Panc1 (cell line): ENCODE results near the gene HACD3. TPM values are rescaled to one million over a fixed set of nuclear protein-coding genes. Genes with fewer than 3 reads are reported as not detected.

ENCODE experiments used
- ATAC-seq: fragments of 200-7000 bp; cut with Tn5 transposase; 2 replicates; pipeline ENCODE4 v1.9.1; 2020; ENCODE audit warnings: mild to moderate bottlenecking, moderate library complexity
- BruUV-seq: library from RNA; stranded (reverse); fragments of 400-500 nt; replicated peaks from 2 replicates; lab custom pipeline; 2021; lab: Mats Ljungman, UMichigan
- CTCF ChIA-PET: fragments of 300-600 bp; sonication (Branson Sonifier 250); formaldehyde crosslinking; loops from one replicate; lab custom pipeline; 2022; ENCODE audit warnings: antibody characterized with exemption; lab: Charles Lee
- POLR2A ChIA-PET: fragments of 300-600 bp; sonication (Branson Sonifier 250); formaldehyde crosslinking; loops from one replicate; lab custom pipeline; 2022; ENCODE audit warnings: antibody characterized with exemption; lab: Charles Lee
- DNase-seq: peaks from one replicate; pipeline ENCODE4 v3.0.0-alpha.2; 2010; ENCODE audit warnings: low read depth, low spot score
- H3K27ac ChIP-seq: 2 replicates; pipeline ENCODE4 v1.5.1; 2011; ENCODE audit warnings: mild to moderate bottlenecking, low read length, inconsistent platforms
- H3K27me3 ChIP-seq: fragments of 200-500 bp; sonication (Bioruptor generic); 2 replicates; pipeline ENCODE4 v1.6.0; 2014; ENCODE audit warnings: low read length, inconsistent platforms; ENCODE audit not compliant: control insufficient read depth, insufficient read depth
- H3K36me3 ChIP-seq: fragments of 200-500 bp; sonication (Bioruptor generic); 2 replicates; pipeline ENCODE4 v1.5.1; 2014; ENCODE audit warnings: inconsistent platforms, mild to moderate bottlenecking, low read length, moderate library complexity; ENCODE audit not compliant: control insufficient read depth, insufficient read depth
- H3K4me1 ChIP-seq: 2 replicates; pipeline ENCODE4 v1.5.1; 2011; ENCODE audit warnings: inconsistent platforms, mild to moderate bottlenecking, low read length, moderate library complexity; ENCODE audit not compliant: control insufficient read depth, insufficient read depth
- H3K4me3 ChIP-seq, 2 experiments: 2 replicates each; pipeline ENCODE4 v1.5.1; 2011 to 2012; ENCODE audit warnings: low read depth in 2 of 2, low read length in 2 of 2, mild to moderate bottlenecking in 2 of 2, inconsistent platforms in 1 of 2, moderate library complexity in 1 of 2
- H3K9me3 ChIP-seq: fragments of 200-500 bp; sonication (Bioruptor generic); 2 replicates; pipeline ENCODE4 v1.5.1; 2014; ENCODE audit warnings: low read depth, mild to moderate bottlenecking, inconsistent platforms, low read length, moderate library complexity; ENCODE audit not compliant: control insufficient read depth, insufficient read depth
- POLR2AphosphoS5 ChIP-seq: IDR thresholded peaks from 2 replicates; pipeline ENCODE4 v1.6.1; 2012; ENCODE audit warnings: mild to moderate bottlenecking, low read depth, low read length, moderate library complexity
- SIN3A ChIP-seq: IDR thresholded peaks from 2 replicates; pipeline ENCODE4 v1.6.1; 2012; ENCODE audit warnings: low read depth, mild to moderate bottlenecking, low read length, moderate library complexity, borderline replicate concordance; ENCODE audit not compliant: insufficient read depth
- TCF7L2 ChIP-seq: IDR thresholded peaks from 2 replicates; pipeline ENCODE4 v1.6.1; 2011; ENCODE audit warnings: mild to moderate bottlenecking, low read depth, low read length, inconsistent platforms
- in situ Hi-C: cut with HindIII; loops from 2 replicates; pipeline ENCODE4 v1.10.0; 2016; ENCODE audit warnings: low sequenced_read_pairs, low pct_unique_long_range_greater_than_20kb
- intact Hi-C: fragments of 100-400 bp; cut with micrococcal nuclease; formaldehyde crosslinking; loops from one replicate; pipeline ENCODE4 v1.10.0; 2022; ENCODE audit not compliant: unreplicated experiment
- total RNA-seq: library from RNA; stranded (reverse); gene quantifications from one replicate; pipeline ENCODE4 v1.2.1, GENCODE V29; 2021; ENCODE audit not compliant: unreplicated experiment
- TF ChIP-seq, protein P1 (sequence below): fragments of 450-650 bp; IDR thresholded peaks from 2 replicates; pipeline ENCODE4 v1.5.1; 2017; ENCODE audit warnings: mild to moderate bottlenecking
- TF ChIP-seq, protein P2 (sequence below), 2 experiments: IDR thresholded peaks; 2 replicates each; pipeline ENCODE4 v1.6.1; 2011 to 2012; ENCODE audit warnings: low read depth in 2 of 2, control low read depth in 1 of 2, low read length in 1 of 2, mild to moderate bottlenecking in 1 of 2, moderate library complexity in 1 of 2; ENCODE audit not compliant: insufficient read depth in 1 of 2

HACD3 gene
- total RNA-seq, 1 experiment from 2014 or later: 83.2 TPM

DNA sequence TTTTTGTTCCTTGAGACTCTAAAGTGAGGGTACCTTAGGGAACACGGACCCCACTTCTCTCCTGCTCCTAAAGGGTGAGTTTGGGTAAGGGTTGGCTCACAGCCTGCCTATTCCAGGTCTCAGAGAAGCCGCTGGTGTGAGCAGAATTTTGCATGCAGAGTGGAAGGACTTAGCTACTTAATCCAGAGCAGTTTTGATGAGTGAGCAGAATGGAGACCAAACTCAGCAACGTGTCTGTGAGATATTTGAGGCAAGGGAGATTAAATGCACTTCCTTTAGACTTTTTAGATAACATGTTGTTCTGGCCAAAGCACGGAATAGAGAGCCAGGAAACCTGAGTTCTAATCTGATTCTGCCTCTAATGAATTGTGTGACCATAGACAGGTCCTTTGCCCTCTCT lies 96.6 kb downstream of the HACD3 start:
- no peaks in the 10 kb centered on the region for H3K9me3 ChIP-seq
- DNase-seq (no peak), ATAC-seq (no peak)
- no peak overlapping the region for H3K27ac ChIP-seq
- no peak overlapping the region for H3K4me3 ChIP-seq
- in situ Hi-C loops (no loop called here), intact Hi-C loops (no loop called here)
- no TSS peak for BruUV-seq
- TF ChIP-seq, protein P1, sequence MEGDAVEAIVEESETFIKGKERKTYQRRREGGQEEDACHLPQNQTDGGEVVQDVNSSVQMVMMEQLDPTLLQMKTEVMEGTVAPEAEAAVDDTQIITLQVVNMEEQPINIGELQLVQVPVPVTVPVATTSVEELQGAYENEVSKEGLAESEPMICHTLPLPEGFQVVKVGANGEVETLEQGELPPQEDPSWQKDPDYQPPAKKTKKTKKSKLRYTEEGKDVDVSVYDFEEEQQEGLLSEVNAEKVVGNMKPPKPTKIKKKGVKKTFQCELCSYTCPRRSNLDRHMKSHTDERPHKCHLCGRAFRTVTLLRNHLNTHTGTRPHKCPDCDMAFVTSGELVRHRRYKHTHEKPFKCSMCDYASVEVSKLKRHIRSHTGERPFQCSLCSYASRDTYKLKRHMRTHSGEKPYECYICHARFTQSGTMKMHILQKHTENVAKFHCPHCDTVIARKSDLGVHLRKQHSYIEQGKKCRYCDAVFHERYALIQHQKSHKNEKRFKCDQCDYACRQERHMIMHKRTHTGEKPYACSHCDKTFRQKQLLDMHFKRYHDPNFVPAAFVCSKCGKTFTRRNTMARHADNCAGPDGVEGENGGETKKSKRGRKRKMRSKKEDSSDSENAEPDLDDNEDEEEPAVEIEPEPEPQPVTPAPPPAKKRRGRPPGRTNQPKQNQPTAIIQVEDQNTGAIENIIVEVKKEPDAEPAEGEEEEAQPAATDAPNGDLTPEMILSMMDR: no peak
- TF ChIP-seq TCF7L2 (no peak), POLR2AphosphoS5 (no peak), SIN3A (no peak)
- TF ChIP-seq, protein P2, sequence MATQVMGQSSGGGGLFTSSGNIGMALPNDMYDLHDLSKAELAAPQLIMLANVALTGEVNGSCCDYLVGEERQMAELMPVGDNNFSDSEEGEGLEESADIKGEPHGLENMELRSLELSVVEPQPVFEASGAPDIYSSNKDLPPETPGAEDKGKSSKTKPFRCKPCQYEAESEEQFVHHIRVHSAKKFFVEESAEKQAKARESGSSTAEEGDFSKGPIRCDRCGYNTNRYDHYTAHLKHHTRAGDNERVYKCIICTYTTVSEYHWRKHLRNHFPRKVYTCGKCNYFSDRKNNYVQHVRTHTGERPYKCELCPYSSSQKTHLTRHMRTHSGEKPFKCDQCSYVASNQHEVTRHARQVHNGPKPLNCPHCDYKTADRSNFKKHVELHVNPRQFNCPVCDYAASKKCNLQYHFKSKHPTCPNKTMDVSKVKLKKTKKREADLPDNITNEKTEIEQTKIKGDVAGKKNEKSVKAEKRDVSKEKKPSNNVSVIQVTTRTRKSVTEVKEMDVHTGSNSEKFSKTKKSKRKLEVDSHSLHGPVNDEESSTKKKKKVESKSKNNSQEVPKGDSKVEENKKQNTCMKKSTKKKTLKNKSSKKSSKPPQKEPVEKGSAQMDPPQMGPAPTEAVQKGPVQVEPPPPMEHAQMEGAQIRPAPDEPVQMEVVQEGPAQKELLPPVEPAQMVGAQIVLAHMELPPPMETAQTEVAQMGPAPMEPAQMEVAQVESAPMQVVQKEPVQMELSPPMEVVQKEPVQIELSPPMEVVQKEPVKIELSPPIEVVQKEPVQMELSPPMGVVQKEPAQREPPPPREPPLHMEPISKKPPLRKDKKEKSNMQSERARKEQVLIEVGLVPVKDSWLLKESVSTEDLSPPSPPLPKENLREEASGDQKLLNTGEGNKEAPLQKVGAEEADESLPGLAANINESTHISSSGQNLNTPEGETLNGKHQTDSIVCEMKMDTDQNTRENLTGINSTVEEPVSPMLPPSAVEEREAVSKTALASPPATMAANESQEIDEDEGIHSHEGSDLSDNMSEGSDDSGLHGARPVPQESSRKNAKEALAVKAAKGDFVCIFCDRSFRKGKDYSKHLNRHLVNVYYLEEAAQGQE (IDR thresholded peaks at IDR 0.05; ENCODE audit: insufficient read depth in 1 of 2, low read depth in 2 of 2, low read length in 1 of 2): no peak
- POLR2A ChIA-PET: no interaction called here
- CTCF ChIA-PET: no interaction called here
- H3K27me3 ChIP-seq: no peaks in the 10 kb centered on the region
- H3K36me3 ChIP-seq: no peaks in the 10 kb centered on the region
- H3K4me1 ChIP-seq: no peaks in the 10 kb centered on the region

Other genes starting within 250 kb of the HACD3 start
- 15.4 TPM for gene PARP16, start 243.6 kb upstream of the HACD3 start, total RNA-seq
- not detected for gene RNU5A-1, start 234.4 kb upstream of the HACD3 start, total RNA-seq
- gene RNU5B-1, start 225.8 kb upstream of the HACD3 start, total RNA-seq: not detected
- 0.18 TPM for gene IGDCC3, start 152.5 kb upstream of the HACD3 start, total RNA-seq
- gene IGDCC4, start 107.5 kb upstream of the HACD3 start, total RNA-seq: 5.1 TPM
- 36.2 TPM for gene DPP8, start 12.8 kb upstream of the HACD3 start, total RNA-seq
- gene INTS14, start 80.7 kb downstream of the HACD3 start, total RNA-seq: 41.2 TPM
- 13.0 TPM for gene SLC24A1, start 91.5 kb downstream of the HACD3 start, total RNA-seq